M059J (cell line): ENCODE data around the gene FUT2. TPM values are rescaled to one million over a fixed set of nuclear protein-coding genes. Genes with fewer than 3 reads are reported as not detected.
A peak's percentile ranks its signal among the peaks of the same experiment; 100 is the strongest.

Source experiments
- DNase-seq: peaks from one replicate; pipeline ENCODE4 v3.0.0-alpha.2; 2012; ENCODE audit warnings: low read depth
- total RNA-seq: library from RNA; depleted of rRNA; stranded (reverse); fragments of >200 nt; shearing (Covaris generic); gene quantifications from 2 replicates; pipeline ENCODE4 v1.2.3, GENCODE V29; 2014

The FUT2 gene
- total RNA-seq, 1 experiment from 2014 or later = not detected

DNA sequence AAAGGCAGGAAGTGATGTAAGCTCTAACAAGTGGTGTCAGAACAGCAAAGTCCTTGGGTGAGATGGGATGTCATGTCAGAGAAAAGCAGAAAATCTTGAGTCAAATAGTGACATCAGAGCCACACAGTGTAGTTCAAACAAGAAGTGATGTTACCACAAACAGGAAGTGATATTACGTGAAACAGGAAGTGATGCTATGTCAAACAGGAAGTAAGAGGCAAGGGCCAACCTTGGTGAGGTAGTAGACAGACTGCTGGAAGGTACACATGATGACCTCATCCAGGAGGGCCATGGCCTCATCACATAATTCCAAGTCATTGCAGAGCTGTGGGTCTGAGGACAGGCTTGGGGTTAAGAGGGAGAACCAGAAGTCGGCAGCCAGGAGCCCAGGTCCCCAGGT lies 30.8 kb downstream of the FUT2 start:
- DNase-seq = no peak

DNA sequence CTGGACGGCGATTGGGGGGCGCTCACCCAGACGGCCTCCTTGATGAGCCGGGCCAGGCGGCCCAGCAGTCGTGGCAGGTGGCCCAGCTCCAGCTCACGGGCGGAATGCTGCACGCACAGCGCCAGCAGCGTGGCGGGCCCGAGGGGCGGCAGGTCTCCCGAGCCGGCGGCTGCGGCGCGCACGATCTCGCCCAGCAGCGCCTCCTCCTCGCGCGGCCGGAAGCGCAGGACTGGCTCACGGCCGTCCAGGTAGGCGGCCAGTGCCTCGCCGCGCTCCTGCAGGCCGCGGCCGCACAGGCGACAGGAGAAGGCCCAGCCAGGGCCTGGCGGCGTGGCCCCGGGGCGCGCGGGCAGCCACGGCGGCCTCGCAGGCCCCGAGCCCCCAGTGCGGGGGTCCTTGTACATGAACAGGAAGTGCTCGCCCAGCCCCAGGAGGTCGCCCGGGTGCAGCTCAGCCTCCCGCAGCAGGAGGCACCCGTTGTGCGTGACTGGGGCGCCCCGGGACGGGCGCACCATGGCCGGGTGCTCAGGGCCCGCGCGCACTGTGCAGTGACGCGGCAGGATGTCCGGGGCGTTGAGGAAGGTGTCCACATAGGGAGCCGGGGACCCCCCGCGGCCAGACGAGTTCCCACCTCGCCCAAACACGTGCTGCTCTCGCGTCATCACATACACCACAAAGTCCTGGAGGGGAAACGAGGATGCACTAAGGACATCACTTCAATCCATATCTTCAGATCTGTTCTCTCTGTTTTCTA lies 33.3 kb downstream of the FUT2 start:
- no peak for DNase-seq

DNA sequence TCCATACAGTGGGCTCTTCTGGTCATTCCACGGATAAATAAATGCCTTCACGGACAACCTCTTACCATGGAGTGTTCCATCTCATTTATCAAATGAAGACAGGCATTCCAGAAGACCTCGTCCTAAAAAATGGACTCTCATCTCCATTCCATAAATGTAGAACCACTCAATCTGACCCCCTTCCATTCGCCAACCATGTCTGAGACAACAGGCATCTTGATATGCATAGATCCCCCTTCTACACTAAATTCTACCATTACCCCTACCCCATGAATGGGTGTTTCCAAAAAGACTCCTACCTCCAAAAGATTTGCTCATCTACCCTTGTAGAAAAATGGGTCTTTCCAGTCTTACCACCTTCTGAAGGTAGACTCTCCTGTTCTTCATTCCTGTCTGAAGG lies 35.7 kb downstream of the FUT2 start:
- DNase-seq = no peak

DNA sequence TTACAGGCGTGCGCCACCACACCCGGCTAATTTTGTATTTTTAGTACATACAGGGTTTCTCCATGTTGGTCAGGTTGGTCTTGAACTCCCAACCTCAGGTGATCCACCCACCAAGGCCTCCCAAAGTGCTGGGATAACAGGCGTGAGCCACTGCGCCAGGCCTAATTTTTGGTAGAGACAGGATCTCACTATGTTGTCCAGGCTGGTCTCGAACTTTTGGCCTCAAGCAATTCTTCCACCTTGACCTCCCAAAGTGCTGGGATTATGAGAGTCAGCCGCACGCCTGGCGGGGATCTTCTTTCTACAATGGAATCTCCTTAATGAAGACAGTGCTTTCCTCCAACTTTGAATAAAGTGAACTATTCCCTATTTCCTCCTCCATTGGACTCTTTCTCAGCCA lies 38.9 kb downstream of the FUT2 start:
- DNase-seq = no peak

DNA sequence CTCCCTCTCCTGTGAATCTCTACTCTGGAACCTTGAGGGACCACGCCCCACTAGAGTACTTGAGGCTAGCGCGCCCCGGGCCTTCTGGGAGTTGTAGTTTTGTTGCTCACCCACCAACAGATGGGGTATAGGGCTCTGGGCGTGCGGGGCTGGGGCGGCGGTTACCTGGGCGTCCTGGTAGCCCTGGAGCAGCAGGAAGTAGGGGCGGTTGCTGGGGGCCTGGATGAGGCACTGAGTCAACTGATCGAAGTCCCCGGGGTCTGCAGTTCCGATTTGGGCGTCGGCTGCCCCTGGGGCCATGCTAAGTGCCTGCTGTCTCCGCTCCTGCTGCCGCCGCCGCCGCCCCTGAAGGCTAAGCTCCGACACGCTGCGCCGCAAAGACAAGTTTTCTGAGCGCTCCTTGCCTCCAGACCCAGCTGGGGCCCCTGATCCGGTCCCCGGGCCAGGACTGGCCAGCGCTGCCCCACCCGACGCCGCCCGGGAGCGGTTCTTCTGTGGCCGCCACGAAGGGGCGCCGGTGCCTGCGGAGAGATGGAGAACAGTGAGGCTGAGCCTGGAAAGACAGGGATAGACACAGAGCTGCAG lies 39.4 kb downstream of the FUT2 start:
- DNase-seq = no peak

DNA sequence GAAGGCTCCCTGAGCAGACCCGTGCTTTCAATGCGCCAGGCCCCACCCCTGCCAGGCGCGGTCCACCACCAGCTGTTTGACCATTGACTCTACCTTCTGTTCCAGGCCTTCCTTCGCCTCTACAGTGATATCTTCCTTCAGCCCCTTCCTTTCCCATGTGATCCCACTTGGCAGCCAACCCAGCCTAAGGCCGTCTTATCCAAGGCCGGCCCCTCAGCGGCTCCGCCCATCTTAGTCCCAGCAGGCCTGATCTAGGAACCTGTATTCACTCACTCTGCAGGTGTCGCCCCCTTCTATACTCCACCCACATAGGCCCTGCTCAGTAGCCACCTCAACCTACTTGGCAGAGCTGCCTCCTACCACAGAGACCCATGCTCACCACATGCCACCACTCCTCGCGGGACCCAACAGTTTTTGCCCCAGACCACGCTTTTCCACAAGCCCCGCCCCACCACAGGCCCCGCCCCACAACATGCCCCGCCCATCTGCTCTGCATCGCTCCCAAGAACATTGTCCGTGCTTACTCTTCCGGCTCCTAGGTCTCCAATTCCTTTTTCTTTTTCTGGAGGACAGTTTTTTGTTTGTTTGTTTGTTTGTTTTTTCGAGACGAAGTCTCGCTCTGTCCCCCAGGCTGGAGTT lies 41.7 kb downstream of the FUT2 start:
- no peak for DNase-seq

DNA sequence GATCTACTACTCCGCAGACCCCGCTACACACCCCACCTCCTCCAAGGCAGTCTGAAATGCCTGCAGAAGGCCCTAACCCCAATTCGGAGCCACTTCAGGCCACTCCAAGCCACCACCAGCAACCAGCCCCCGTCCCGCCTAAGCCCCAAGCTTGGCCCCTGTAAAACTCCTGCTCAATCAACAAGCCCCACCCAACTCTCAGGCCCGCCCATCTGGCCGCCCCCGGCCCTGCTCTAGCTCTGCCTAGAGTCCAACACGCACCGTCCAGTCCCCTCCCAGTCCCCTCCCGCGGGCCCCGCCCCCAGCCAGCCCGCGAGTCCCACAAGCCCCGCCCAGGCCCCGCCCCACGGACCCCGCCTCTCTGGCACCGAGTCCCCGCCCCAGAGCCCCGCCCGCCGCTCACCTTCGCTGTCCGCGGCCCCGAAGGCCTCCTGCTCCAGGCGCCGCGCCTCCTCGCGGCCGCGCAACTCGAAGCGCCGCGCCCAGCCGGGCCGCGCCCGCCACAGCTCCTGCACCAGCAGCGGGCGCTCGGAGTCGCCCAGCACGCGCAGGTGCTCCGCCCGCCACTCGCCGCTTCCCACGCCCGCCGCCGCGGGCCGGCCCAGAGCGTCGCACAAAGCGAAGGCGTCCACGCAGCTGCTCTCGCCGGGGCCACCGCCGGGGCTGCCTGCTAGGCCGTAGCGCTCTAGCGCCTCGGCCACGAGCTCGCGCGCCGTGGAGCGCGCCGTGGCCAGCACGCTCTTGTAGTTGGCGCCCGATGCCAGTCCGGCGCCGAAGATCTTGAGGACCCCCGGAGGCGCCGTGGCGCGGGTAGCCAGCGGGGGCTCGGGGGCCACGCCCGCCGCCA lies 43.0 kb downstream of the FUT2 start:
- peak; percentile 84 for DNase-seq

DNA sequence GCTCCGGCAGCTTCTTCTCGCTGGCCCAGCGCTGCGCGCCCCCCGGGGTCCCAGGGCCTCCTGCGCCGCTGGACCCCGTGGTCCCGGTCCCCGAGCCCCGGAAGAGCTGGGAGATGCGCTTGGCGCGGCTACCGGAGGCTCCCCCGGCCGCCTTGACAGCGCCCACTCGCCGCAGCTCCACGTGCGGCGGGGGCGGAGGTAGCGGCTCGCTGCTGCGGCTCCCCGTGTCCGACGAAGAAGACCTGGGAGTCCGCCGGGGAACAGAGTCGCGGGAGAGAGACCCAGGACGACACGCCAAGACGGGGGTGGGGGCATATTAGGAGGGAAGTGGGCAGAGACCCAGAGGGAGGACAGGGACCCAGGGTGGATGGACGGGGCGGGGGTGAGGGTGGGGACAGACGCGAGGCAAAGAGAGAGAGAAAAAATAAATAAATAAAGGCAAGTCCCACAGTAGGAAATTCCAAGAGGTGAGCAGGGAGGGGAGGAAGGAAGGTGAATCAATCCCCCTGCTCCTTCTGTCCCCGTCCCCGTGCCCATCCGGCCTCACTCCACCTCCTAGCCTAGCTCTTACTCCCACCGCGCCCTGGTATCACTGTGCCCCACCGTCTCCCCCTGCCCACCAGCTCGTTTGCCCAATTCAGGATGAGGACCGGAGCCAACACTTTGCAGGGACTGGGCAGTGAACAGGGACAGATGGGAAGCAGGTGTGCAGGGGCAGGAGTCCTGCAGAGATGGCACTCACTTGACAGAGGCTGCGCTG lies 43.8 kb downstream of the FUT2 start:
- DNase-seq = no peak

DNA sequence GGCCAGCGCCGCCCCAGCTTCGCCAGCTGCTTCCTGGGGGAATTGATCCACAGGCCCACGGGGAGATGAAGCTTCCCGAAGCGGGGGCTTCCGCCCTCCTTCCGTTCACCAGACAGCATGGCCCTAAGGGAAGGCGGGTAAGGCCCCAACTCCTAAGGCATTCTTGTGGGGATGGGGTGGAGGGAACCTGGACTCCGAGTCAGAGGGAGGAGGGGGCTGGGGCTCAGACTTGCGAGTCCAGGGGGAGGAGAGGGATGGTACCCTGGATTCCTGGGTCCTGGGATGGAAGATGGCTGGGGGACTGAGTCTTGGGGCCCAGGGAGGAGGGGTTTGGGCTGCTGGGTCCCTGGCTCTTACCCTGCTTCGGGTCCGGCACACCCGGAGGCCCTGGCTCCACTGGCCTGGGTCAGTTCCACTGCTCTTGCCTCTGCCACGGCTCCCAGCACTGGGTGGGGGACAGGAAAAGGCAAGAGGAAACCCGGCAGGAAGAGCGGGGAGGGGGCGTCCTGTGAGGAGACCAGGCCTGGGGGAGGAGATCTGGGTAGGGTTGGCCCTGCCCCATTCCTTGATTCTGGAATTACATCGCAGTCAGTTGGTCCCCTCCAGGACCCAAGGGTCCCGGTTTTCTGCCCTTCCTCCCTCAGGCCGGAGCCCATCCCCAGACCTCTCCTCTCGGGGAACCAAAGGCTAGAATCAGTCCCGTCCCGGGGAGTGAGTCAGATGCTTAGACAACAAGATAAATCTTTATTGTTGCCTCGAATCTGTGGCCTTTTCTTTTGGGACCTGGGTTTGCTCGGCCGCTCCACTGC lies 44.6 kb downstream of the FUT2 start, which contains the start of gene RASIP1:
TSS of gene RASIP1 (minus strand) at position 447 of the 809 bp plus-strand sequence. CDS start at position 119, 328 bp downstream.
- DNase-seq = no peak

DNA sequence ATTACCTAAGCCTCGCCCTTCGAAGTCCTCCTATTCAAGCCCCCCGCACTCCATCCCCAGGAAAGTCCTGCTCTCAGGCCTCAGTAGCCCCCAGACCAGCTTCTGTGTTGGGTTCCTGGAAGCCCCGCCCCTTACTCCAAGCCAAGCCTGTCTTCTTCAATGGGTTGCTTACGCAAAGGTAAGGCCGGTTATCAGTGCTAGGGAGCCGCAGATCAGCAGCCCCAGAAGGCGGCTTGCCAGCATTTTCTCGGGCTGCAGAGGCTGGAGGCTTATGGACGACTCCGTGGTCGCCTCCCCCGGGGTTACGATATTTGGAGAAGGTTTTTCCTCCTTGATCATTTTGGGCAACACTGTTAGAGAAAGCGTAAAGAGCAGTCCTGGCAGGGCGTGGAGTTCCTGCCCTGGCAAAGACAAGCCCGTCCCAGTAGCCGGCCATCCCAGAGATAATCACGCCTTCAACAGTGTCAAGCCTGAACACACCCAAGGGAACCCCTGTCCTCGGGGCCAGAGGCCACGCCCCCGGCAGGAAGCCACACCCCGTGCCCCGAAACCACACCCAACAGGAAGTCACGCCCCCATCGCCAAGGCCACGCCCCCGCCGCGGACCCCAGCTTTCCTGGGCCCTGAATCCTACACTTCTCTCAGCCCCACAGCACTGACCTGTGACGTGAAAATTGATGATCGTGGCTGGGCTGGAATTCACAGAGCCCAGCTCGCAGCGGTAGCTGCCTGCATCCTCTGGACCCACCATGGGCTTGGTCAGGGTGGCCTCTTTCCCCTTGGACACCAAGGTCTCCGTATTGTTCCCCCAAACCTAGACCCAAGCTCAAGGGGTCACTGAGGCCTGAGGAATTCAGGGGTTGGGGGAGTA lies 45.6 kb downstream of the FUT2 start:
- no peak for DNase-seq

DNA sequence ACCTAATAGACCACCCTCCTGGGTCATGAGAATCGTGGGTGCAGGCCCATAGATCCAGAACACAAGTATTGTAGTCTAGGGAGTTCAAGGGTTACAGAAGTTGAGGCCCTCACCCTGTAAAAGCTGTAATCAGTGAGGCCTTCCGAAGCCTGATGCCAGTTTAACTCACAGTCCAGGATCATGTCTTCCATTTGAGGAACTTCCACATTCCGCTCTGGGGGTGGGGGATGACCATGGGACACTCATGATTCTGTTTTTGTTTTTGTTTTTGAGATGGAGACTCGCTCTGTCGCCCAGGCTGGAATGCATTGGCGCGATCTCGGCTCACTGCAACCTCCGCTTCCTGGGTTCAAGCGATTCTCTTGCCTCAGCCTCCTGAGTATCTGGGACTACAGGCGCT lies 46.3 kb downstream of the FUT2 start:
- no peak for DNase-seq

DNA sequence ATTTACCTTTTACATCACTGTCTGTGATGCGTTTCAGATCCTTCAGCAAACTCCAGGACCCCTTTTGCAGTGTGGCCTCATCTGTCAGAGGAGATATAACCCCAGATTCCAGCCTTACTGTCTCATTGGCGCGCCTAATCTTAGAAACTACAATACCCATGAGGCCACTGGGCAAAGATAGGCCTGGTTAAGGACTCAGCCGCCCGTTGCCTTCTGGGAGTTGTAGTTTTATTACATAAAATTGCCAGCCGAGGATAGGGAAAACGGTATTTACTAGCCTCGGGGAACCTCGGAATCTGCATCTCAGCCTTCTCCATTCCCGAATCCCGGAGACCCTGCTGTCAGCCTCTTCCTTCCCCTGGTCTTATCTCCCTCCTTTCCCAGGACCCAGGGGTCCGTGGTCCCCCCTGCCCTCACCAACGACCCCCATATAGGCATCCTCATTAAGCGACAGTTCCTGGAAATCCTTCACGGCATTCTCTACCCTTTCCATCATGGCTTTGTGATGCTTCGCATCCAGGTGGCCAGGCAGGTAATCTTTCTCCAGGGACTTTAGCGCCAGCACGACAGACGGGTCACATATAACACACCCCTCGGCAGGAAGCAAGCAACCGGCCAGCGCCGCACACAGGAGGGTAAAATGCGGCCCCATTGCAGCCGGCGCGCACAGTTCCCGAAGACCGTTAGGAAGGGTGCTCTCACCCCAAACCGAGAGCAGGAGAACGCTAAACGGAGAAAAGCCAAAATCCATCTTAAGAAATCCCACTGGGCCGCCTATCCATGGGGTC lies 49.6 kb downstream of the FUT2 start:
- peak; percentile 67 for DNase-seq

DNA sequence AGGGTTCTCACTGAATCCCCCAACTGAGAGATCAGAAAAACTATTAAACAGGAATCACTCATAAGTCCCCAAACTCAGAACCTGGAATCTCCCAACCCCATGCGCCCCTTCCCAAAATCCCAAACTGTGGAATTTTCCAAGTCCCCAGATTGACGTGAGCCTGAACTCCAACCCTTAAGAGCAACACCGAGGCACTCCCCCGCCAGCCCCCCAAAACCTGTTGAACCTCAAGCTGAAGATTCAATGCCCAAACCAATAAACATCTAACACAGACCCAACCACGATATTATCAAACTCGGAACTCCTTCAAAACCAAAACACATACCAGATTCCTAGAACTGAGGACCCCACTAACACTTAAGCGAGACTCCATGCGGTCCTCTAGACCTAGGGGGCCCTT lies 50.3 kb downstream of the FUT2 start:
- DNase-seq = no peak

DNA sequence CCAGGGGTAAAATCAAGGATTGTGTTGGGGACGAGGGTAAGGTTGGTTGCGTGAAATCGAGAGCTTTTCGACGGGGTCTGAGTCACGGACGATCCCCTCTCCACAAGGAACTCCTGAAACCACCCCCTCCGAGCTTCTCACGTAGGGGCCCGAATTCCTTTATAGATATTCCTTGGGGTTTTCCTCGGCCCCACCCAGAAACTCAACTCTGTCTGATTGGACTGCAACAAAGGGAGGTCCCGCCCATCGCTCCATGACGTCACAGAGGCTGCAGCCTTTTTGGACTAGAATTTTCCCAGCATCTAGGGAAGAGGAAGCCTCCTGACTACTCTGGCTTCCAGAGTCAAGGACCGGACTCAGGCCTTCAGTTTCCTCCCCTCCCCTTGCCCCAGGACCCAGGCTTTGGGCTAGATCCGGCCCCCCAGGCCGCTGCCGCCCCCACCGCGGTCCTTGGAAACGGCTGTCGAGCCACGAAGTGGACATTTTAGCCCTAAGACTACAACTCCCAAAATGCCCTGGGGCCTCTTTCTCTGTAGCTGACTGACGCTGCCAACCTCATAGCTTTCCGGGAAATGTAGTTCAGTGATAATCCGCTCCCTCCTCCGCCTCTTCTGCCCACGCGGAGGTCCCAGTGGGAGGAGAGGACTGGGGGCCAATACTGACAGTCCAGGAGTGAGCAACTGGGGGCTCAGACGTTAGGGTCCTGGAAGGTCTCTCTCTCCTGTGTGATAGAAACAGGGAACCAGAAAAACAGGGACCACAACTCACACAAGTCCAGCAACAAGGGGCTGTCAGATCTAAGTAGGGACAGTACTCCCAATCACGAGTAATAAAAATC lies 51.2 kb downstream of the FUT2 start, which contains the start of gene IZUMO1:
TSS of gene IZUMO1 (minus strand) at position 172 of the 838 bp plus-strand sequence. CDS start 1,050 bp downstream, outside the sequence.
- peak; percentile 83 for DNase-seq

DNA sequence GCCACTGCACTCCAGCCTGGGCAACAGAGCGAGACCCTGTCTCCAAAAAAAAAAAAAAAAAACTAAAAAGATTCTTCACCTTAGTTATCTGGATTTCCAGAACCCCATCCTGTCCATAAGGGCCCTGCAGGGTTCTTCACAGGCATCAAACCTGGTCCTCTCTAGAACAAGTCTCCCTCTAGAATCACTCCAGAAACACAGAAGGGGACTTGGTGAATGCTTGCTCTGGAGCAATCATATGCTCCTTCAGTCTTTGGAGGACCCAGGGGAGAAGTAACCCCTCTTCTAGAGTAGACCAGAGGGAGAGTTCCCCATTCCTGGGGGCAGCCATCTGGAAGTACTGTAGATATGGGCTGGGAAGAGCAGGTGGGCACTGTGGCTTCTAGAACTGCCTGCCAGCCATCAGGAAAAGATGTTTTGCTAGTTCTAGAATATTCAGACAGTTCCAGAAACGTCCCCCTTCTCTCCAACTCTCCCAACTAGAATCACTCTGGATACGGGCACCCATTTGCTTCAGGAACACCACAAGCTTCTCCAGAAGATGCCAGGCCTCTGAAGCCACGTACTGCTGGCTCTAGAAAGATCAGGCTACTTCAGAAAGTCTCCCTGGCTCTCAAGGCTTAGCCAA lies 53.9 kb downstream of the FUT2 start:
- no peak for DNase-seq

DNA sequence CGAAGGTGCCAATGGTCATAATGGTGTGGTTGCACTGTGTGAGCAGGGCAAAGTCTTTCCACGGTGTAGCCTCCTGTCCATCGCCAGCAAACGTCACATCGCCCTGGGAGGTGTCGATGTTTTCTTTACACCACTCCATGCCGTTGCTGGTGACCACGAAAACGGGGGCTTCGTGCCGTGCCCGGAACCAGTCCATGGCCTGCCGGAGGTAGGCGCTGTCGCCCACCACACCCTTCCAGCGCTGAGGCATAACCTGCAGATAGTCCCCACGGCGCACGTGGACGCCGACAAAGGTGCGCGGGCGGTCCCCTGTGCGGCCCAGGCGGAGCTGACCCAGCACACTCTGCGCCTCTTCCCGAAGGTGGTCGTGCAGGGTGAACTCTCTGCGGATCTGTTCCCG lies 54.6 kb downstream of the FUT2 start:
- no peak for DNase-seq
